Skeletal muscle tissue (tissue), 4 donors: ENCODE measurements around the gene RASSF4. TPM values are rescaled to one million over a fixed set of nuclear protein-coding genes. Genes with fewer than 3 reads are reported as not detected.

Experiments
- H3K27ac ChIP-seq: one replicate; pipeline ENCODE4 v1.7.0; 2013; ENCODE audit warnings: mild to moderate bottlenecking, low read depth, low read length, inconsistent platforms
- H3K27me3 ChIP-seq, 3 donors: one replicate each; pipeline ENCODE4 v1.7.0; 2013; ENCODE audit warnings: low read length in 3 of 3; ENCODE audit not compliant: control insufficient read depth in 3 of 3, insufficient read depth in 3 of 3
- H3K36me3 ChIP-seq, 3 donors: one replicate each; pipeline ENCODE4 v1.7.0; 2013; ENCODE audit warnings: low read length in 3 of 3; ENCODE audit not compliant: control insufficient read depth in 3 of 3, insufficient read depth in 3 of 3
- H3K4me1 ChIP-seq, 3 donors: one replicate each; pipeline ENCODE4 v1.7.0; 2013; ENCODE audit warnings: low read length in 3 of 3, mild to moderate bottlenecking in 3 of 3; ENCODE audit not compliant: control insufficient read depth in 3 of 3, insufficient read depth in 3 of 3
- H3K4me3 ChIP-seq, 3 donors: one replicate each; pipeline ENCODE4 v1.7.0; 2013; ENCODE audit warnings: low read length in 3 of 3
- H3K9ac ChIP-seq, 3 donors: one replicate each; pipeline ENCODE4 v1.7.0; 2013; ENCODE audit warnings: low read length in 3 of 3, mild to moderate bottlenecking in 3 of 3, moderate library complexity in 2 of 3, low read depth in 1 of 3
- H3K9me3 ChIP-seq, 3 donors: one replicate each; pipeline ENCODE4 v1.7.0; 2013; ENCODE audit warnings: low read length in 3 of 3; ENCODE audit not compliant: control insufficient read depth in 3 of 3
- total RNA-seq: library from RNA; depleted of rRNA; stranded (reverse); fragments of >200 nt; gene quantifications from one replicate; pipeline ENCODE4 v1.2.3, GENCODE V29; 2014
- donor health status: Osteomylitis.

Gene RASSF4
- total RNA-seq, 1 donor from 2014 or later, result 21.4 TPM

- Histone ChIP-seq H3K27me3 (no peaks in the 10 kb centered on the region), H3K9ac (no peak overlapping the region), H3K36me3 (no peaks in the 10 kb centered on the region), H3K27ac (no peak overlapping the region), H3K4me1 (no peaks in the 10 kb centered on the region), H3K4me3 (no peak overlapping the region), H3K9me3 (no peaks in the 10 kb centered on the region)
These were observed 39.4 kb upstream of the RASSF4 start for GRCh38 chr10:44920252-44920651.

GRCh38 chr10:44921061-44921460 is 38.5 kb upstream of the RASSF4 start:
- H3K4me1 ChIP-seq, result no peaks in the 10 kb centered on the region
- H3K4me3 ChIP-seq, result no peak overlapping the region
- H3K27me3 ChIP-seq, result no peaks in the 10 kb centered on the region
- H3K9ac ChIP-seq, result no peak overlapping the region
- H3K36me3 ChIP-seq, result no peaks in the 10 kb centered on the region
- H3K9me3 ChIP-seq, result no peaks in the 10 kb centered on the region
- H3K27ac ChIP-seq, result no peak overlapping the region

- Histone ChIP-seq H3K9me3 (no peaks in the 10 kb centered on the region), H3K4me1 (no peaks in the 10 kb centered on the region), H3K4me3 (no peak overlapping the region), H3K36me3 (no peaks in the 10 kb centered on the region), H3K27ac (no peak overlapping the region), H3K27me3 (no peaks in the 10 kb centered on the region), H3K9ac (no peak overlapping the region)
These were observed 38.1 kb upstream of the RASSF4 start for GRCh38 chr10:44921506-44921905.

GRCh38 chr10:44922021-44922420 is 37.6 kb upstream of the RASSF4 start:
- H3K27me3 ChIP-seq, result no peaks in the 10 kb centered on the region
- H3K4me1 ChIP-seq, result no peaks in the 10 kb centered on the region
- no peaks in the 10 kb centered on the region for H3K9me3 ChIP-seq
- H3K9ac ChIP-seq, result no peak overlapping the region
- H3K36me3 ChIP-seq, result no peaks in the 10 kb centered on the region
- H3K27ac ChIP-seq, result no peak overlapping the region
- no peak overlapping the region for H3K4me3 ChIP-seq

GRCh38 chr10:44922796-44923545 is 36.6 kb upstream of the RASSF4 start:
- Histone ChIP-seq H3K9ac (no peak overlapping the region), H3K4me3 (no peak overlapping the region), H3K9me3 (no peaks in the 10 kb centered on the region), H3K27ac (no peak overlapping the region), H3K27me3 (no peaks in the 10 kb centered on the region), H3K36me3 (no peaks in the 10 kb centered on the region), H3K4me1 (peaks cover 0 to 3% (median 0%) of the 10 kb centered on the region in 3 donors)

- H3K36me3 ChIP-seq, result no peaks in the 10 kb centered on the region
- no peak overlapping the region for H3K9ac ChIP-seq
- H3K9me3 ChIP-seq, result no peaks in the 10 kb centered on the region
- H3K4me1 ChIP-seq, result peaks cover 0 to 3% (median 0%) of the 10 kb centered on the region in 3 donors
- H3K27me3 ChIP-seq, result no peaks in the 10 kb centered on the region
- no peak overlapping the region for H3K4me3 ChIP-seq
- H3K27ac ChIP-seq, result no peak overlapping the region
These were observed 36.0 kb upstream of the RASSF4 start for GRCh38 chr10:44923611-44924010.

- H3K9me3 ChIP-seq, result no peaks in the 10 kb centered on the region
- H3K4me1 ChIP-seq, result peaks cover 0 to 3% (median 0%) of the 10 kb centered on the region in 3 donors
- H3K27me3 ChIP-seq, result no peaks in the 10 kb centered on the region
- no peaks in the 10 kb centered on the region for H3K36me3 ChIP-seq
- no peak overlapping the region for H3K27ac ChIP-seq
- H3K9ac ChIP-seq, result no peak overlapping the region
- no peak overlapping the region for H3K4me3 ChIP-seq
These were observed 35.2 kb upstream of the RASSF4 start for GRCh38 chr10:44924261-44925040.

- H3K4me1 ChIP-seq, result peaks cover 0 to 3% (median 0%) of the 10 kb centered on the region in 3 donors
- H3K4me3 ChIP-seq, result no peak overlapping the region
- H3K36me3 ChIP-seq, result no peaks in the 10 kb centered on the region
- H3K27me3 ChIP-seq, result no peaks in the 10 kb centered on the region
- no peak overlapping the region for H3K9ac ChIP-seq
- H3K9me3 ChIP-seq, result no peaks in the 10 kb centered on the region
- H3K27ac ChIP-seq, result no peak overlapping the region
These were observed 34.4 kb upstream of the RASSF4 start for GRCh38 chr10:44925224-44925623.

GRCh38 chr10:44925811-44926750 is 33.5 kb upstream of the RASSF4 start:
- H3K9ac ChIP-seq, result no peak overlapping the region
- no peaks in the 10 kb centered on the region for H3K9me3 ChIP-seq
- no peaks in the 10 kb centered on the region for H3K27me3 ChIP-seq
- H3K36me3 ChIP-seq, result no peaks in the 10 kb centered on the region
- no peak overlapping the region for H3K27ac ChIP-seq
- H3K4me3 ChIP-seq, result no peak overlapping the region
- peaks cover 0 to 3% (median 0%) of the 10 kb centered on the region in 3 donors for H3K4me1 ChIP-seq
